Testis (tissue), 3 donors: ENCODE data around the gene BCL6B. TPM values are rescaled to one million over a fixed set of nuclear protein-coding genes. Genes with fewer than 3 reads are reported as not detected.

Experiments
- DNase-seq: peaks from one replicate; pipeline ENCODE4 v3.0.0-alpha.2; 2019
- H3K27ac ChIP-seq, 2 donors: fragments of 200-600 bp; sonication (generic); one replicate each; pipeline ENCODE4 v1.5.1; 2019
- H3K27me3 ChIP-seq: fragments of 200-600 bp; sonication (generic); one replicate; pipeline ENCODE4 v1.5.1; 2019
- H3K36me3 ChIP-seq: fragments of 200-600 bp; sonication (generic); one replicate; pipeline ENCODE4 v1.5.1; 2017; ENCODE audit warnings: low read depth; ENCODE audit errors: missing control alignments
- H3K4me1 ChIP-seq: fragments of 200-600 bp; sonication (generic); one replicate; pipeline ENCODE4 v1.5.1; 2019
- H3K4me3 ChIP-seq, 2 donors: fragments of 200-600 bp; sonication (generic); one replicate each; pipeline ENCODE4 v1.5.1; 2017 to 2019
- H3K9me3 ChIP-seq: fragments of 200-600 bp; sonication (generic); one replicate; pipeline ENCODE4 v1.5.1; 2017
- POLR2A ChIP-seq: fragments of 450-650 bp; IDR thresholded peaks from one replicate; pipeline ENCODE4 v1.6.1; 2017; ENCODE audit warnings: antibody characterized with exemption, mild to moderate bottlenecking, moderate library complexity
- WGBS, 2 donors: methylation state at CpG; one replicate each; pipeline ENCODE4 v1.1.5; 2018; 5-methylcytosine and 5-hydroxymethylcytosine counted together
- intact Hi-C: fragments of 100-400 bp; cut with DNase I; formaldehyde crosslinking; loops from one replicate; pipeline ENCODE4 v1.15.1; 2023; ENCODE audit warnings: low total_unique reads
- polyA plus RNA-seq: library from polyadenylated mRNA; stranded (reverse); fragments of 350-450 nt; fragmentation: Illumina TruSeq; extraction: RNeasy Lipid Tissue Mini Kit (QIAGEN cat#74804); gene quantifications from one replicate; pipeline ENCODE4 v1.2.3, GENCODE V29; 2014; ENCODE audit warnings: low read depth, low replicate concordance; ENCODE audit not compliant: insufficient read depth
- total RNA-seq, 2 donors: library from RNA; depleted of rRNA; stranded (reverse); fragments of >200 nt; gene quantifications; one replicate each; pipeline ENCODE4 v1.2.3, GENCODE V29; 2016
- TF ChIP-seq, protein P1 (sequence below), 3 experiments: fragments of 450-650 bp in 2 of 3; fragments of 200-600 bp in 1 of 3; sonication (generic) in 1 of 3; IDR thresholded peaks; one replicate each; pipeline ENCODE4 v1.5.1; 2016 to 2019; ENCODE audit warnings: antibody characterized with exemption in 3 of 3, mild to moderate bottlenecking in 2 of 3, moderate library complexity in 1 of 3

The BCL6B gene
- total and polyA plus RNA-seq, 3 donors from 2014 or later = 2.5 to 4.6 (median 3.5) TPM

DNA sequence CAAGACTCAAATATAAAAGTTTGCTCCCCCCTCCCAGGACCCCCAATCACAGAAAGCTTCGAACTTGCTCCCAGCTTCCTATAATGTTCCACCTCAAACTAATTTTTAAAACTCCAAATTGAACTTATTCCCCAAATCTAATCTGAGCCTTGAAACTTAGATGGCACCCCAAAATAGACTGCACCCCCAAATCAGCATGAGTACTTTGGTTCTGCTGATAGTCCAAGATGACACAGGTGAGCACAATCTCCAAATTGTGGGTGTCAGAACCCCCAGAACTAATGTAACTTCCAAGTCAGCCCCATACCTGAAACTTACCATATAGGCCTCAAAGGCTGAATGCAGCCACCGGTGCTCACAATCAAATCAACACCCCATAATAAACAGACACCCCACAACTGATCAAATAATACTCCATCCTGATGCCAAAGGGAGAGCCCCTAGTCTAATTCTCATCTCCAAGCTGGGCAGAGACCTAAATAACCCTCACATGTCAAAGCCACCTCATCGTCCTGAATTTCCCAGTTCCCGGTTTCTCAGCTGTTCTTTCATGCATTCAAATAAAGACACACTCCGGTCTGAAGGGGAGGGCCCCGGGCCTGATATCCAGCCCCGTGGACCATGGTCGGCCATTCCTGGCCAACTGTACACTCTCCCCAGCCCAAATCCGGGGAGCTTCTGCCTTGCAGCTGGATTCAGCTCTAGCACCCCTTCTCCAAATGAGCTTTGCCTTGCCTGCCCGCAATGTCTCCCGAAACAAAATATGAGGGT, 1.8 kb upstream of the BCL6B start:
- WGBS, 2 donors = 51 to 63% methylated on average over 6 to 11 of the region's 11 CpGs
- no peaks in the 10 kb centered on the region for H3K27me3 ChIP-seq
- DNase-seq = no peak
- no peak overlapping the region for H3K4me3 ChIP-seq
- peaks cover 26% of the 10 kb centered on the region for H3K4me1 ChIP-seq
- H3K27ac ChIP-seq = peak overlapping the region in 1 of 2 donors; percentile 95
- no peaks in the 10 kb centered on the region for H3K36me3 ChIP-seq
- intact Hi-C loops = no loop called here
- TF ChIP-seq, protein P1, sequence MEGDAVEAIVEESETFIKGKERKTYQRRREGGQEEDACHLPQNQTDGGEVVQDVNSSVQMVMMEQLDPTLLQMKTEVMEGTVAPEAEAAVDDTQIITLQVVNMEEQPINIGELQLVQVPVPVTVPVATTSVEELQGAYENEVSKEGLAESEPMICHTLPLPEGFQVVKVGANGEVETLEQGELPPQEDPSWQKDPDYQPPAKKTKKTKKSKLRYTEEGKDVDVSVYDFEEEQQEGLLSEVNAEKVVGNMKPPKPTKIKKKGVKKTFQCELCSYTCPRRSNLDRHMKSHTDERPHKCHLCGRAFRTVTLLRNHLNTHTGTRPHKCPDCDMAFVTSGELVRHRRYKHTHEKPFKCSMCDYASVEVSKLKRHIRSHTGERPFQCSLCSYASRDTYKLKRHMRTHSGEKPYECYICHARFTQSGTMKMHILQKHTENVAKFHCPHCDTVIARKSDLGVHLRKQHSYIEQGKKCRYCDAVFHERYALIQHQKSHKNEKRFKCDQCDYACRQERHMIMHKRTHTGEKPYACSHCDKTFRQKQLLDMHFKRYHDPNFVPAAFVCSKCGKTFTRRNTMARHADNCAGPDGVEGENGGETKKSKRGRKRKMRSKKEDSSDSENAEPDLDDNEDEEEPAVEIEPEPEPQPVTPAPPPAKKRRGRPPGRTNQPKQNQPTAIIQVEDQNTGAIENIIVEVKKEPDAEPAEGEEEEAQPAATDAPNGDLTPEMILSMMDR (IDR thresholded peaks at IDR 0.05) = no peak
- TF ChIP-seq POLR2A = no peak
- H3K9me3 ChIP-seq = no peaks in the 10 kb centered on the region

DNA sequence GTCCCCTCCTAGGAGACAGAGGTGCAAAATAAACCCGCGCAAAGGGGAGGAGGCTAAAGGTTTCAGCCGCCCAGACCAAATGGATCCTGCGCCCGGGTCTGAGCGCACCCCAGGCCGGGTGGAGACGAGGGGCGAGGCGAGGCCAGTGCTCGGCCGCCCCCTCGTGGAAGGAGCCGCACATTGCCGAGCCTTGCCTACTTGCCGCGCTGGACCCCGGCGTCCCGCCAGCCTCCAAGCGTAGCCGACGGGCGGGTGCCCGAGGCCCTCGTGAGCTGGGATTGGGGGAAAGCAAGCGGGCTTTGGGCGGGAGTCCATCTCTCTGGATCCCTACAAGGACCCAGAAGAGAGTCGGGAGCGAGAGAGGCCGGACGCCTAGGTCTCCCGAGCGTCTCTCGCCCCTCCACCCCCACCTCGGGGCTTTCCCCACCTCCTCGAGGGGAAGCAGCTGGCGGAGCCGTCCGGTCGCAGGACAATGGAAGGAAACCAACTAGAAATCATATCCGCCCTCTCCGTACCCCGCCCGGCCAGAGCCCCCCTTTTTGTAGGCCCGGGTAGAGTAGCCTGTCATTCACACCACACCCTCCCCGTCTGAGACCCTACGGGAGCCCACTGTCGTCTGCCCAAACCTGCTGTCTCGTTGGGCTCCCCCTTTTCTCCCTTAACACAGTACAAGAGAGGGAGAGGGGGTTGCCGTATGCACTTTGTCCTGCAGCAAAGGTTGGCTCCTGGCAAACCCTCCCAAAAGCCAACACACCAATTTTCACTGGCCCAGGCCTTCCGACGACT, 664 bp upstream of the BCL6B start:
- Histone ChIP-seq H3K4me1 (peaks cover 15% of the 10 kb centered on the region), H3K4me3 (peak overlapping the region; percentile 18 to 43), H3K36me3 (no peaks in the 10 kb centered on the region), H3K27ac (peak overlapping the region in 1 of 2 donors; percentile 33), H3K9me3 (no peaks in the 10 kb centered on the region), H3K27me3 (no peaks in the 10 kb centered on the region)
- DNase-seq = peak; percentile 76
- WGBS, 2 donors = 2 to 3% methylated on average over 25 to 51 of the region's 53 CpGs
- intact Hi-C loops = no loop called here
- no peak for TF ChIP-seq POLR2A
- TF ChIP-seq, protein P1 (IDR thresholded peaks at IDR 0.05) = peak; percentile 86 to 96 (median 93)

- Histone ChIP-seq H3K27me3 (no peaks in the 10 kb centered on the region), H3K9me3 (no peaks in the 10 kb centered on the region), H3K27ac (peak overlapping the region in 1 of 2 donors; percentile 33), H3K4me1 (peaks cover 8% of the 10 kb centered on the region), H3K36me3 (no peaks in the 10 kb centered on the region), H3K4me3 (peak overlapping the region in 1 of 2 donors; percentile 43)
- no peak for TF ChIP-seq POLR2A
- TF ChIP-seq, protein P1 (IDR thresholded peaks at IDR 0.05) = no peak
- 9 to 29% methylated on average over 29 to 51 of the region's 51 CpGs for WGBS, 2 donors
- intact Hi-C loops = no loop called here
- DNase-seq = peak; percentile 93
These were observed 939 bp downstream of the BCL6B start for GRCh38 chr17:7023576-7024401.

DNA sequence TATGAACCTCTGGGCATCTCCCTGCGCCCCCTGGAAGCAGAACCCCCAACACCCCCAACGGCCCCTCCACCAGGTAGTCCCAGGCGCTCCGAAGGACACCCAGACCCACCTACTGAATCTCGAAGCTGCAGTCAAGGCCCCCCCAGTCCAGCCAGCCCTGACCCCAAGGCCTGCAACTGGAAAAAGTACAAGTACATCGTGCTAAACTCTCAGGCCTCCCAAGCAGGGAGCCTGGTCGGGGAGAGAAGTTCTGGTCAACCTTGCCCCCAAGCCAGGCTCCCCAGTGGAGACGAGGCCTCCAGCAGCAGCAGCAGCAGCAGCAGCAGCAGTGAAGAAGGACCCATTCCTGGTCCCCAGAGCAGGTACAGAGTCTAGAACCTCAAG, 1.5 kb downstream of the BCL6B start:
- H3K27me3 ChIP-seq = no peaks in the 10 kb centered on the region
- no peak for TF ChIP-seq POLR2A
- TF ChIP-seq, protein P1 (IDR thresholded peaks at IDR 0.05) = no peak
- WGBS, 2 donors = 39 to 62% methylated on average over 3 to 8 of the region's 8 CpGs
- no peaks in the 10 kb centered on the region for H3K9me3 ChIP-seq
- peak overlapping the region in 1 of 2 donors; percentile 43 for H3K4me3 ChIP-seq
- H3K36me3 ChIP-seq = no peaks in the 10 kb centered on the region
- H3K4me1 ChIP-seq = peaks cover 8% of the 10 kb centered on the region
- no peak overlapping the region for H3K27ac ChIP-seq
- intact Hi-C loops = no loop called here
- DNase-seq = no peak
